ENCODE data around the gene CLRN3. TPM values are rescaled to one million over a fixed set of nuclear protein-coding genes. Genes with fewer than 3 reads are reported as not detected.

CLRN3 gene
- total RNA-seq, 1 experiment from 2014 or later: not detected

DNA sequence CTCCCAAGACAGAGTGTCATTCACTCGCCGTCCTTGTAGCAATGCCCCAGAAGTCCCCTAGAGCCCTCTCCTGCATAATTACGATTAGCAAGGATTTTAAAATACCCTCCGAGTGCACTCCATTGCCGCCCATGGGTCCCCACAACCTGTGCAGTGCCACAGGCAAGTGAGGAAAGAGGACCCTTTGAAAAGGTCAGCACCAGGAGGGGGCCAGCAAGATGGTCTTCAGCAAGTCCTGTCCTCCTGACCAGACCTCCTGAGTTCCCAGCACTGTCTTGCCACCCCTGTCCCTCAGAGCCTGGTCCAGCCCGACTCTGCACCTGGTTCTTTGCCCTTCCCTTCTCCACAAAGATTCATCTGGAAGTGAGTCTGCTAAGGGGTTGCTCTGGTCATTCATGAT is 32.1 kb downstream of the CLRN3 start:
- Histone ChIP-seq H3K4me1 (replicated peaks; ENCODE audit: insufficient read depth) (no peaks in the 10 kb centered on the region), H3K9me2 (ENCODE audit: insufficient read depth) (no peaks in the 10 kb centered on the region), H3K4me2 (no peak overlapping the region), H3F3A (ENCODE audit: insufficient read depth, low read depth) (no peaks in the 10 kb centered on the region), H3K4me3 (no peak overlapping the region), H4K20me1 (ENCODE audit: insufficient read depth) (no peaks in the 10 kb centered on the region), H3K79me2 (ENCODE audit: low read depth) (no peaks in the 10 kb centered on the region), H2AFZ (no peak overlapping the region), H3K27ac (no peak overlapping the region), H3K36me3 (ENCODE audit: low read depth) (no peaks in the 10 kb centered on the region), H3K27me3 (ENCODE audit: insufficient read depth, low read depth) (peaks cover 37% of the 10 kb centered on the region), H3K9me3 (ENCODE audit: insufficient read depth, low read depth) (no peaks in the 10 kb centered on the region)
- intact Hi-C loops (cut with micrococcal nuclease; ENCODE audit: unreplicated experiment): no loop called here
- no TSS peak for BruUV-seq (replicated peaks)
- ChIA-PET POLR2A (ENCODE audit: unreplicated experiment) (no interaction called here), CTCF (no interaction called here)
- DNase-seq: no peak
- no peak for TF ChIP-seq EZH2 (IDR thresholded peaks at IDR 0.05; ENCODE audit: low read depth)
- TF ChIP-seq, protein P1, sequence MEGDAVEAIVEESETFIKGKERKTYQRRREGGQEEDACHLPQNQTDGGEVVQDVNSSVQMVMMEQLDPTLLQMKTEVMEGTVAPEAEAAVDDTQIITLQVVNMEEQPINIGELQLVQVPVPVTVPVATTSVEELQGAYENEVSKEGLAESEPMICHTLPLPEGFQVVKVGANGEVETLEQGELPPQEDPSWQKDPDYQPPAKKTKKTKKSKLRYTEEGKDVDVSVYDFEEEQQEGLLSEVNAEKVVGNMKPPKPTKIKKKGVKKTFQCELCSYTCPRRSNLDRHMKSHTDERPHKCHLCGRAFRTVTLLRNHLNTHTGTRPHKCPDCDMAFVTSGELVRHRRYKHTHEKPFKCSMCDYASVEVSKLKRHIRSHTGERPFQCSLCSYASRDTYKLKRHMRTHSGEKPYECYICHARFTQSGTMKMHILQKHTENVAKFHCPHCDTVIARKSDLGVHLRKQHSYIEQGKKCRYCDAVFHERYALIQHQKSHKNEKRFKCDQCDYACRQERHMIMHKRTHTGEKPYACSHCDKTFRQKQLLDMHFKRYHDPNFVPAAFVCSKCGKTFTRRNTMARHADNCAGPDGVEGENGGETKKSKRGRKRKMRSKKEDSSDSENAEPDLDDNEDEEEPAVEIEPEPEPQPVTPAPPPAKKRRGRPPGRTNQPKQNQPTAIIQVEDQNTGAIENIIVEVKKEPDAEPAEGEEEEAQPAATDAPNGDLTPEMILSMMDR (conservative IDR thresholded peaks at IDR 0.05): no peak

DNA sequence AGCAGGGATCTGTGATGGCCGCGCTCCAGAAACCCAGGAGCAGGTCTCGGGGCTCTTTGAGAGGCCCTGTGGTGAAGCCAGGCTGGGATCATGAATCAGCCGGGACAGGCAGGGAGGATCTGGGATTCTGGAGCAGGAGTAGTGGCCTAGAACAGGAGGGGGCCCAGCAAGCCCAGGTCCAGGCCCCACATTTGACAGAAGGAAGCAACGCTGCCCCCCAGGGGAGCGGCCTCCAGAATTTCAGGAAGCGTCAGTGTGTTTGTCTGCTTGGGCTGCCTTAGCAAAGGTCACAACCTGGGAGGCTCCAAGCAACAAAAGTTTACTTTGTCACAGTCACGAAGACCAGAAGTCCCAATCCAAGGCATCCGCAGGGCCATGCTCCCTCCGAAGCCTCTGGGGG is 36.8 kb downstream of the CLRN3 start:
- Histone ChIP-seq H3K4me3 (no peak overlapping the region), H3K27ac (no peak overlapping the region), H3K4me1 (replicated peaks; ENCODE audit: insufficient read depth) (no peaks in the 10 kb centered on the region), H2AFZ (no peak overlapping the region), H3K36me3 (ENCODE audit: low read depth) (no peaks in the 10 kb centered on the region), H3K79me2 (ENCODE audit: low read depth) (no peaks in the 10 kb centered on the region), H3K27me3 (ENCODE audit: insufficient read depth, low read depth) (peaks cover 22% of the 10 kb centered on the region; the same call in 1 of the 2 replicates), H3F3A (ENCODE audit: insufficient read depth, low read depth) (no peaks in the 10 kb centered on the region), H4K20me1 (ENCODE audit: insufficient read depth) (no peaks in the 10 kb centered on the region), H3K9me3 (ENCODE audit: insufficient read depth, low read depth) (no peaks in the 10 kb centered on the region), H3K4me2 (no peak overlapping the region), H3K9me2 (ENCODE audit: insufficient read depth) (no peaks in the 10 kb centered on the region)
- DNase-seq: no peak
- BruUV-seq (replicated peaks): no TSS peak
- intact Hi-C loops (cut with micrococcal nuclease; ENCODE audit: unreplicated experiment): no loop called here
- ChIA-PET CTCF (no interaction called here), POLR2A (ENCODE audit: unreplicated experiment) (no interaction called here)
- TF ChIP-seq, protein P1 (conservative IDR thresholded peaks at IDR 0.05): no peak
- no peak for TF ChIP-seq EZH2 (IDR thresholded peaks at IDR 0.05; ENCODE audit: low read depth)

DNA sequence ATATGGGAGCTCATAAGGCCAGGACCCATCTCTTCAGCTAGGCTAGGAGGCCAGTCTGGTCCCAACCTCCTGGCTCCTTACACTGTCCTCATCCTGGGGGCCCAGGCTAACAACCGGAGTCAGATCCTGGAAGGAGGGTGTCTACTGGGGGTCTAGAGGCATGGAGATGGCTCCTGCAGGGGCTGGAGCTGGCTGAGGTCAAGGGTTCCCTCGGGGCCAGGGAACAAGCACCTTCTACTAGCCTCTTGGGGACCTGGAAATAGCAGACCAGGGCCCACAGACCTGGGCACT is 37.2 kb downstream of the CLRN3 start:
- ChIA-PET POLR2A (ENCODE audit: unreplicated experiment) (no interaction called here), CTCF (no interaction called here)
- Histone ChIP-seq H3K4me1 (replicated peaks; ENCODE audit: insufficient read depth) (no peaks in the 10 kb centered on the region), H3K9me3 (ENCODE audit: insufficient read depth, low read depth) (no peaks in the 10 kb centered on the region), H3K36me3 (ENCODE audit: low read depth) (no peaks in the 10 kb centered on the region), H3K27ac (no peak overlapping the region), H4K20me1 (ENCODE audit: insufficient read depth) (no peaks in the 10 kb centered on the region), H3F3A (ENCODE audit: insufficient read depth, low read depth) (no peaks in the 10 kb centered on the region), H3K4me3 (no peak overlapping the region), H3K27me3 (ENCODE audit: insufficient read depth, low read depth) (peaks cover 22% of the 10 kb centered on the region; the same call in 1 of the 2 replicates), H3K9me2 (ENCODE audit: insufficient read depth) (no peaks in the 10 kb centered on the region), H2AFZ (no peak overlapping the region), H3K4me2 (no peak overlapping the region), H3K79me2 (ENCODE audit: low read depth) (no peaks in the 10 kb centered on the region)
- intact Hi-C loops (cut with micrococcal nuclease; ENCODE audit: unreplicated experiment): no loop called here
- DNase-seq: no peak
- TF ChIP-seq EZH2 (IDR thresholded peaks at IDR 0.05; ENCODE audit: low read depth): no peak
- TF ChIP-seq, protein P1 (conservative IDR thresholded peaks at IDR 0.05): no peak
- no TSS peak for BruUV-seq (replicated peaks)

Data from PC-9 (cell line).